Measurements from ENCODE around the gene ITGA2B.

GRCh38 chr17:44436336-44436735 is 46.9 kb upstream of the ITGA2B start:
- no peak for TF ChIP-seq CTCF (conservative IDR thresholded peaks at IDR 0.05; ENCODE audit: low read length)
- TF ChIP-seq EZH2phosphoT487 (IDR thresholded peaks at IDR 0.05; ENCODE audit: borderline replicate concordance, low read depth, low read length) = no peak
